Chondrocyte (in vitro differentiated cells): ENCODE measurements around the gene PCDHGA8. TPM values are rescaled to one million over a fixed set of nuclear protein-coding genes. Genes with fewer than 3 reads are reported as not detected.
"Not testable (repeated sequence)": the region's sequence is repeated elsewhere in the genome, so short reads cannot be mapped to it uniquely, and the experiment has no call there.

Experiments used
- DNase-seq: peaks from one replicate; pipeline ENCODE4 v3.0.0; 2021; ENCODE audit warnings: mixed read lengths, low spot score
- H3K27ac Mint-ChIP-seq: one replicate; pipeline ENCODE4 v1.8.0; 2021; ENCODE audit warnings: mild to moderate bottlenecking, moderate library complexity, mixed read lengths; ENCODE audit not compliant: unreplicated experiment
- H3K27me3 Mint-ChIP-seq: 2 replicates; pipeline ENCODE4 v1.8.0; 2021; ENCODE audit warnings: low read depth, mixed read lengths
- H3K36me3 Mint-ChIP-seq: 2 replicates; pipeline ENCODE4 v1.8.0; 2021; ENCODE audit warnings: low read depth, mixed read lengths
- H3K4me1 Mint-ChIP-seq: 2 replicates; pipeline ENCODE4 v1.8.0; 2021; ENCODE audit warnings: low read depth, mild to moderate bottlenecking, mixed read lengths
- H3K4me3 Mint-ChIP-seq: one replicate; pipeline ENCODE4 v1.8.0; 2021; ENCODE audit warnings: mild to moderate bottlenecking, moderate library complexity, mixed read lengths; ENCODE audit not compliant: unreplicated experiment
- H3K9me3 Mint-ChIP-seq: 2 replicates; pipeline ENCODE4 v1.8.0; 2021; ENCODE audit warnings: low read depth, mixed read lengths
- CTCF ChIP-seq: fragments of 200-600 bp; sonication (generic); IDR thresholded peaks from 2 replicates; pipeline ENCODE4 v1.5.0; 2021; ENCODE audit warnings: antibody characterized with exemption, mild to moderate bottlenecking, moderate library complexity
- total RNA-seq: library from RNA; stranded (reverse); gene quantifications from 3 replicates; pipeline ENCODE4 v1.2.1, GENCODE V29; 2021

The PCDHGA8 gene
- total RNA-seq, 1 donor from 2014 or later: 0.47 TPM

- DNase-seq: no peak
- Mint-ChIP-seq H3K27me3 (no peaks in the 10 kb centered on the region), H3K9me3 (peaks cover 58% of the 10 kb centered on the region), H3K36me3 (peaks cover 60% of the 10 kb centered on the region), H3K4me1 (no peaks in the 10 kb centered on the region), H3K27ac (no peak overlapping the region), H3K4me3 (no peak overlapping the region)
- TF ChIP-seq CTCF: no peak
These were observed 35.5 kb downstream of the PCDHGA8 start for GRCh38 chr5:141427783-141428426.

GRCh38 chr5:141430332-141431113, 38.1 kb downstream of the PCDHGA8 start, which contains the start of gene PCDHGA12:
Gene PCDHGA12, plus strand, starts transcription at chr5:141430507. Its CDS starts 253 bp downstream, at chr5:141430760.
- no peak within 1 kb of the TSS for H3K4me3 Mint-ChIP-seq
- no peak for TF ChIP-seq CTCF
- H3K27me3 Mint-ChIP-seq: no peaks in the 10 kb centered on the region
- no peaks in the 10 kb centered on the region for H3K4me1 Mint-ChIP-seq
- no peak for DNase-seq
- H3K9me3 Mint-ChIP-seq: peaks cover 47% of the 10 kb centered on the region
- no peak within 1 kb of the TSS for H3K27ac Mint-ChIP-seq
- peaks cover 49% of the 10 kb centered on the region for H3K36me3 Mint-ChIP-seq

- TF ChIP-seq CTCF: no peak
- Mint-ChIP-seq H3K27me3 (no peaks in the 10 kb centered on the region), H3K27ac (no peak overlapping the region), H3K9me3 (peaks cover 41% of the 10 kb centered on the region), H3K36me3 (peaks cover 43% of the 10 kb centered on the region), H3K4me1 (no peaks in the 10 kb centered on the region), H3K4me3 (no peak overlapping the region)
- DNase-seq: no peak
These were observed 38.9 kb downstream of the PCDHGA8 start for GRCh38 chr5:141431286-141431685.

- Mint-ChIP-seq H3K36me3 (peaks cover 36% of the 10 kb centered on the region), H3K9me3 (peaks cover 32% of the 10 kb centered on the region)
- not testable (repeated sequence) for H3K27me3 Mint-ChIP-seq, H3K4me3 Mint-ChIP-seq, H3K4me1 Mint-ChIP-seq, H3K27ac Mint-ChIP-seq, DNase-seq
These were observed 39.9 kb downstream of the PCDHGA8 start for GRCh38 chr5:141432308-141432707.

GRCh38 chr5:141432726-141433125, 40.3 kb downstream of the PCDHGA8 start:
- H3K4me3 Mint-ChIP-seq, H3K27me3 Mint-ChIP-seq, H3K4me1 Mint-ChIP-seq, H3K27ac Mint-ChIP-seq, DNase-seq: not testable (repeated sequence)
- H3K36me3 Mint-ChIP-seq: peaks cover 33% of the 10 kb centered on the region
- H3K9me3 Mint-ChIP-seq: peaks cover 32% of the 10 kb centered on the region

GRCh38 chr5:141434006-141434405, 41.6 kb downstream of the PCDHGA8 start:
- no peak for DNase-seq
- H3K27ac Mint-ChIP-seq: no peak overlapping the region
- H3K9me3 Mint-ChIP-seq: peaks cover 26% of the 10 kb centered on the region
- no peak for TF ChIP-seq CTCF
- peaks cover 27% of the 10 kb centered on the region for H3K36me3 Mint-ChIP-seq
- no peaks in the 10 kb centered on the region for H3K27me3 Mint-ChIP-seq
- H3K4me1 Mint-ChIP-seq: peaks cover 4% of the 10 kb centered on the region
- H3K4me3 Mint-ChIP-seq: no peak overlapping the region
